ENCODE results near the gene APPL1.

Gene APPL1

DNA sequence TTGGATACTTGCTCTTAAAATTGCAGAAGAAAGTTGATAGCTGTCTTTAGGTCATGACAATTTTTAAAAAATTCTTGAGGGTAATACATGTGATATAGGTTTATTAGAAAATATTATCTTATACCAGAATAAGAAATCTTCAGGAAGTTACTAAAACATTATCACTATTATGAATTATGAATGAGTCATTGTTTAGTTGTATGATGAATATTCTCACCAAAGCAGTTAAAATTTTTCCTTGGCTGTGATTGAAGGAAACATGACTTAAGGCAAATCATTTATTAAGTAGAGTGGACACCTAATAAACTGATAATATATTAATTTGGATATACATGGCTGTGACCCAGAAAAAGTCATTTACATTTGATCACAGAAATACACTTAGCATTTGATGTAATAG lies 30.1 kb downstream of the APPL1 start:
- no peak for DNase-seq (ENCODE audit: low read depth, low spot score)
- TF ChIP-seq, protein P1, sequence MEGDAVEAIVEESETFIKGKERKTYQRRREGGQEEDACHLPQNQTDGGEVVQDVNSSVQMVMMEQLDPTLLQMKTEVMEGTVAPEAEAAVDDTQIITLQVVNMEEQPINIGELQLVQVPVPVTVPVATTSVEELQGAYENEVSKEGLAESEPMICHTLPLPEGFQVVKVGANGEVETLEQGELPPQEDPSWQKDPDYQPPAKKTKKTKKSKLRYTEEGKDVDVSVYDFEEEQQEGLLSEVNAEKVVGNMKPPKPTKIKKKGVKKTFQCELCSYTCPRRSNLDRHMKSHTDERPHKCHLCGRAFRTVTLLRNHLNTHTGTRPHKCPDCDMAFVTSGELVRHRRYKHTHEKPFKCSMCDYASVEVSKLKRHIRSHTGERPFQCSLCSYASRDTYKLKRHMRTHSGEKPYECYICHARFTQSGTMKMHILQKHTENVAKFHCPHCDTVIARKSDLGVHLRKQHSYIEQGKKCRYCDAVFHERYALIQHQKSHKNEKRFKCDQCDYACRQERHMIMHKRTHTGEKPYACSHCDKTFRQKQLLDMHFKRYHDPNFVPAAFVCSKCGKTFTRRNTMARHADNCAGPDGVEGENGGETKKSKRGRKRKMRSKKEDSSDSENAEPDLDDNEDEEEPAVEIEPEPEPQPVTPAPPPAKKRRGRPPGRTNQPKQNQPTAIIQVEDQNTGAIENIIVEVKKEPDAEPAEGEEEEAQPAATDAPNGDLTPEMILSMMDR (IDR thresholded peaks at IDR 0.05; ENCODE audit: insufficient read depth, low read length, missing control alignments) = no peak
- ChIA-PET CTCF (no interaction called here), POLR2A (no interaction called here)
- H3K4me3 ChIP-seq (ENCODE audit: low read depth, low read length) = no peak overlapping the region

- TF ChIP-seq, protein P1 (IDR thresholded peaks at IDR 0.05; ENCODE audit: insufficient read depth, low read length, missing control alignments) = no peak
- POLR2A ChIA-PET = no interaction called here
- no peak for DNase-seq (ENCODE audit: low read depth, low spot score)
- CTCF ChIA-PET = no interaction called here
- no peak overlapping the region for H3K4me3 ChIP-seq (ENCODE audit: low read depth, low read length)
Measured at GRCh38 chr3:57261119-57261518, 33.6 kb downstream of the APPL1 start.

- no peak overlapping the region for H3K4me3 ChIP-seq (ENCODE audit: low read depth, low read length)
- CTCF ChIA-PET = no interaction called here
- POLR2A ChIA-PET = no interaction called here
- TF ChIP-seq, protein P1 (IDR thresholded peaks at IDR 0.05; ENCODE audit: insufficient read depth, low read length, missing control alignments) = no peak
- DNase-seq (ENCODE audit: low read depth, low spot score) = no peak
Measured at GRCh38 chr3:57261929-57262328, 34.4 kb downstream of the APPL1 start.

- POLR2A ChIA-PET = no interaction called here
- CTCF ChIA-PET = no interaction called here
- no peak for DNase-seq (ENCODE audit: low read depth, low spot score)
- TF ChIP-seq, protein P1 (IDR thresholded peaks at IDR 0.05; ENCODE audit: insufficient read depth, low read length, missing control alignments) = no peak
- no peak overlapping the region for H3K4me3 ChIP-seq (ENCODE audit: low read depth, low read length)
Measured at GRCh38 chr3:57268416-57268815, 40.9 kb downstream of the APPL1 start.

DNA sequence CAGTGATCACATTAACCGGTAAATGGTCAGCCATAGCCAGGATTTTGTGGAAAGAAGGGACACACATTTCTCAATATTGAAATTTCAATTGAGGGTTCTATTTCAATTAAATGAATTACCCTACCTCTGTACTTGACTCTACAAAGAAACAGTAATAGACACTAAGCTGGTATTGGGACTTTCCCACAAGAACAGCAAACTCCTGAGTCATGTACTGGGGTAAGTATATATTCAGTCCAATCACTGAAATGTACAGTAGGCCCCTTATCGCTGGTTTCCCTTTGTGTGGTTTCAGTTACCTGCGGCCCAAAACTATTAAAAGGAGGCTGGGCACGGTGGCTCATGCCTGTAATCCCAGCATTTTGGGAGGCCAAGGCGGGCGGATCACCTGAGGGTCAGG lies 47.3 kb downstream of the APPL1 start:
- no peak for DNase-seq (ENCODE audit: low read depth, low spot score)
- ChIA-PET POLR2A (no interaction called here), CTCF (no interaction called here)
- TF ChIP-seq, protein P1 (IDR thresholded peaks at IDR 0.05; ENCODE audit: insufficient read depth, low read length, missing control alignments) = no peak
- H3K4me3 ChIP-seq (ENCODE audit: low read depth, low read length) = no peak overlapping the region

DNA sequence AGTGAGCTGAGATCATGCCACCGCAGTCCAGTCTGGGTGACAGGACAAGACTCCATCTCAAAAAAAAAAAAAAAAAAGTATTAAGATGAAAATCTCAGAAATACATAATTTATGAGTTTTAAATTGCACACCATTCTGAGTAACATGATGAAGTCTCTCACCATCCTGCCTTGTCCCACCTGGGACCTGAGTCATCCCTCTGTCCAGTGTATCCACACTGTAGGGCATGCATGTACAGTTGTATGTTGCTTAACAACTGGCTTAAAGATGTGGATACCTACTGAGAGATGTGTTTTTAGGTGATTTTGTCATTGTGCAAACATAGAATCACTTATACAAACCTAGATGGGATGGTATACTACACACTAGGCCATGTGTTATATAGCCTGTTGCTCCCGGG lies 47.9 kb downstream of the APPL1 start:
- TF ChIP-seq, protein P1 (IDR thresholded peaks at IDR 0.05; ENCODE audit: insufficient read depth, low read length, missing control alignments) = no peak
- ChIA-PET CTCF (no interaction called here), POLR2A (no interaction called here)
- no peak overlapping the region for H3K4me3 ChIP-seq (ENCODE audit: low read depth, low read length)
- DNase-seq (ENCODE audit: low read depth, low spot score) = no peak

Measured in AG04449 (cell line).